Cardiac fibroblast (primary cell): ENCODE data around the gene SPO11.

Experiments
- DNase-seq, 2 donors: peaks; one replicate each; pipeline versions ENCODE4 v3.0.0 to v3.0.0-alpha.2; 2010; ENCODE audit warnings: low read depth in 2 of 2
- H3K4me3 ChIP-seq, 2 donors: replicated peaks in 1 of 2; 1 replicate in 1 of 2; 2 replicates in 1 of 2; pipeline ENCODE4 v1.5.1; 2011; ENCODE audit warnings: low read depth in 2 of 2, low read length in 2 of 2, mild to moderate bottlenecking in 2 of 2, moderate library complexity in 1 of 2
- TF ChIP-seq, protein P1 (sequence below): IDR thresholded peaks from one replicate; pipeline ENCODE4 v1.5.1; 2011; ENCODE audit warnings: low read depth, mild to moderate bottlenecking, low read length, inconsistent platforms

Gene SPO11

DNA sequence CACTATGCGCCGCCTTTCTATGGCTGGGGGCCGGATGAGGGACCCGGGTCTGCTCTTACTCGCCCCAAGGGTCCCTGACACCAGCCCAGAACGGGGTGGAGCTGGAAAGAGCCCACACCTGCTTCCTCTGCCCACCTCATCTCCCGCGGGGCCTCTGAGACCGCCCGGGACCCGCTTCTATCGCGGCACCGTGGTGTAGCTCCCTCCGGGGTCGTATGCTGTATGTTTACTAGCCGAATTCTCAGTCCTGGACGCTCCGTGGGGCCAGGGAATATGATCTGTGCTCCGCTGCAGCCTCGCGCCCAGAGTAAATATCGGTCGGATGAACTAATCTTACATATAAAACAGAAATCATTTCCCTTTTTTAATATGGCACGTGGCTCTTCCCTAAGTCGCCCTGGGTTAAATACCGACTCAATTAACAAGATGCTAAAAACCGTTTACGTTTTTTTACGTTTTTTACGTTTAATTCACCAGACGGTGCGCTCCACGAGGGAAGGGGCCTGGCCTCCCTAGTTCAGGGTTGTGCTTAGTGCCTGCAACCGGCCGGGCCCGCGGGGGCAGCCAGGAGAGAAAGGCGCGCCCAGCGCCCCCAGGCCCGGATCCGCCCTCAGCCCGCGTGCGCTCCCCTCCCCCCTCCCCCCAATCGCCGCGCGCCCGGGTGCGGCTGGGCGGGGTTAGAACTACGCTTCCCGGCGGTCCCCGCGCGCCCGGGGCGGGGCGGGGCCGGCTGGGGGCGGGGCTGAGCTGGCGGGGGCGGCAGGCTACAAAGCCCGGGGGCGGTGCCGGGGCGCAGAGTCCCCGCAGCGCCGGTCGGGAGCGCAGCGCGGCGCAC, 61.2 kb downstream of the SPO11 start, which contains the start of gene RBM38:
TSS of gene RBM38 (plus strand) at position 793 of the 835 bp plus-strand sequence. CDS start 186 bp downstream, outside the sequence.
- TF ChIP-seq, protein P1, sequence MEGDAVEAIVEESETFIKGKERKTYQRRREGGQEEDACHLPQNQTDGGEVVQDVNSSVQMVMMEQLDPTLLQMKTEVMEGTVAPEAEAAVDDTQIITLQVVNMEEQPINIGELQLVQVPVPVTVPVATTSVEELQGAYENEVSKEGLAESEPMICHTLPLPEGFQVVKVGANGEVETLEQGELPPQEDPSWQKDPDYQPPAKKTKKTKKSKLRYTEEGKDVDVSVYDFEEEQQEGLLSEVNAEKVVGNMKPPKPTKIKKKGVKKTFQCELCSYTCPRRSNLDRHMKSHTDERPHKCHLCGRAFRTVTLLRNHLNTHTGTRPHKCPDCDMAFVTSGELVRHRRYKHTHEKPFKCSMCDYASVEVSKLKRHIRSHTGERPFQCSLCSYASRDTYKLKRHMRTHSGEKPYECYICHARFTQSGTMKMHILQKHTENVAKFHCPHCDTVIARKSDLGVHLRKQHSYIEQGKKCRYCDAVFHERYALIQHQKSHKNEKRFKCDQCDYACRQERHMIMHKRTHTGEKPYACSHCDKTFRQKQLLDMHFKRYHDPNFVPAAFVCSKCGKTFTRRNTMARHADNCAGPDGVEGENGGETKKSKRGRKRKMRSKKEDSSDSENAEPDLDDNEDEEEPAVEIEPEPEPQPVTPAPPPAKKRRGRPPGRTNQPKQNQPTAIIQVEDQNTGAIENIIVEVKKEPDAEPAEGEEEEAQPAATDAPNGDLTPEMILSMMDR: no peak
- H3K4me3 ChIP-seq: peak within 1 kb of the TSS; percentile 67 to 68
- DNase-seq: peak; percentile 58 to 72

DNA sequence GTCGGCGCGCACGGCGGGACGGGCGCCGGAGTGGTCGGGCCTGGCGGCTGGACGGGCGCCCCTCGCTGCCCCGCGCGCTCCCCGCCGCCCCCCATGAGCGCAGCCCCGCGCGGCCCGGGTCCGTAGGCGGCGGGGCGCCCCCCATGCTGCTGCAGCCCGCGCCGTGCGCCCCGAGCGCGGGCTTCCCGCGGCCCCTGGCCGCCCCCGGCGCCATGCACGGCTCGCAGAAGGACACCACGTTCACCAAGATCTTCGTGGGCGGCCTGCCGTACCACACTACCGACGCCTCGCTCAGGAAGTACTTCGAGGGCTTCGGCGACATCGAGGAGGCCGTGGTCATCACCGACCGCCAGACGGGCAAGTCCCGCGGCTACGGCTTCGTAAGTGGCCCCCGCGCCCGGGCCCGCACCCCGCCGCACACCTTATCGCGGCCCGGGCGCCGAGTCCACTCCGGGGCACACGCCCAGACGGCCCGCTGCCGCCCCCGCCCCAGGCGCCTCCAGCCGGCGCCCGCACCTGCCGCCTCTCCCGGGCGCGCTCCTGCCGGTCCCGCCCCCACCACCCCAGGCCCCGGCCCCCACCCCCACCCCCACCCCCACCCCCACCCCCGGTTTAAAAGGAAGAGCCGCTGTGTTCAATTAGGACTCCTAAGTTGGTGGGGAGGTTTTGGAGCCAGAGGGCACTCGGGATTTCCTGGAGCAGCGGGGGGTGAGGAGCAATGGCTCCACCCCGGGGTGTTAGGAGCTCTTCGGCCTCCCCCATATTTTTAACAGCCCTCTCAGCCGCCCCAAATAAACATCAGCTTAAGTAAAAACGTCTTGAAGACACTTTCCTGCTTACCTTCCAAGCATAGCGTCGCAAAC, 62.1 kb downstream of the SPO11 start:
- DNase-seq: peak in 1 of 2 donors; percentile 15
- H3K4me3 ChIP-seq: peak overlapping the region; percentile 67 to 68
- TF ChIP-seq, protein P1: no peak

GRCh38 chr20:57392512-57393271, 63.1 kb downstream of the SPO11 start:
- no peak for DNase-seq
- H3K4me3 ChIP-seq: peak overlapping the region; percentile 39 to 67
- TF ChIP-seq, protein P1: no peak
